HCT116 (cell line): Measurements from ENCODE around the gene ZNF320. TPM values are rescaled to one million over a fixed set of nuclear protein-coding genes. Genes with fewer than 3 reads are reported as not detected.

ENCODE experiments used
- ATAC-seq: fragments of 200-7000 bp; cut with Tn5 transposase; 2 replicates; pipeline ENCODE4 v1.9.1; 2020; ENCODE audit warnings: mild to moderate bottlenecking, moderate library complexity
- BruUV-seq: library from RNA; stranded (reverse); fragments of 400-500 nt; replicated peaks from 2 replicates; lab custom pipeline; 2021; lab: Mats Ljungman, UMichigan
- CTCF ChIA-PET: fragments of 300-600 bp; sonication (Branson Sonifier 250); formaldehyde crosslinking; loops from one replicate; lab custom pipeline; 2021; ENCODE audit warnings: antibody characterized with exemption; lab: Charles Lee
- POLR2A ChIA-PET: fragments of 300-600, 350-600 bp; sonication (Branson Sonifier 250); formaldehyde crosslinking; loops from one replicate; lab custom pipeline; 2021; ENCODE audit warnings: antibody characterized with exemption; lab: Charles Lee
- RAD21 ChIA-PET, 2 experiments: fragments of 300-600 bp; sonication (Branson Sonifier 250); formaldehyde crosslinking; loops; one replicate each; lab custom pipeline; 2023; ENCODE audit warnings: low total read pairs in 2 of 2; ENCODE audit not compliant: uncharacterized antibody in 2 of 2, unreplicated experiment in 2 of 2, low non-redundant PET in 1 of 2; lab: Charles Lee
- DNase-seq: peaks from one replicate; pipeline ENCODE4 v3.0.0-alpha.2; 2010; ENCODE audit warnings: low read depth, low spot score
- H2AFZ ChIP-seq: fragments of 200-600 bp; shearing (Covaris generic), sonication (generic); 2 replicates; pipeline ENCODE4 v1.6.1; 2017; ENCODE audit warnings: low read depth, mixed run types, mixed read lengths, antibody characterized with exemption, low read length; ENCODE audit not compliant: poor library complexity, severe bottlenecking
- H3K27ac ChIP-seq: 2 replicates; pipeline ENCODE4 v1.5.1; 2012; ENCODE audit warnings: low read depth, low read length
- H3K27me3 ChIP-seq: fragments of 200-600 bp; sonication (generic); 2 replicates; pipeline ENCODE4 v1.6.1; 2016; ENCODE audit warnings: mixed run types, low read length, mixed read lengths; ENCODE audit not compliant: insufficient read depth
- H3K36me3 ChIP-seq, 2 experiments: fragments of 200-500 bp in 1 of 2; fragments of 200-600 bp in 1 of 2; sonication (Bioruptor generic) in 1 of 2; sonication (generic) in 1 of 2; 2 replicates each; pipeline versions ENCODE4 v1.5.1 to v1.6.1; 2014 to 2016; ENCODE audit warnings: low read length in 2 of 2, inconsistent platforms in 1 of 2, mixed read lengths in 1 of 2, mixed run types in 1 of 2; ENCODE audit not compliant: insufficient read depth in 2 of 2, control insufficient read depth in 1 of 2
- H3K4me1 ChIP-seq, 2 experiments: fragments of 200-600 bp in 1 of 2; sonication (generic) in 1 of 2; 2 replicates each; pipeline versions ENCODE4 v1.5.1 to v1.6.1; 2012 to 2017; ENCODE audit warnings: low read length in 2 of 2, inconsistent platforms in 1 of 2, mild to moderate bottlenecking in 1 of 2, mixed read lengths in 1 of 2, mixed run types in 1 of 2, moderate library complexity in 1 of 2; ENCODE audit not compliant: insufficient read depth in 2 of 2, control insufficient read depth in 1 of 2
- H3K4me2 ChIP-seq: fragments of 200-600 bp; sonication (generic); 2 replicates; pipeline ENCODE4 v1.6.1; 2017; ENCODE audit warnings: mixed run types, low read length, mixed read lengths
- H3K4me3 ChIP-seq, 2 experiments: fragments of 200-600 bp in 1 of 2; sonication (generic) in 1 of 2; replicated peaks in 1 of 2; 2 replicates each; pipeline ENCODE4 v1.5.1; 2011 to 2016; ENCODE audit warnings: low read length in 2 of 2, control low read depth in 1 of 2, low read depth in 1 of 2, mild to moderate bottlenecking in 1 of 2, mixed read lengths in 1 of 2, mixed run types in 1 of 2
- H3K79me2 ChIP-seq: fragments of 200-600 bp; sonication (generic); 2 replicates; pipeline ENCODE4 v1.6.1; 2017; ENCODE audit warnings: mild to moderate bottlenecking, mixed run types, low read length, moderate library complexity, mixed read lengths; ENCODE audit not compliant: insufficient read depth
- H3K9ac ChIP-seq: fragments of 200-600 bp; sonication (generic); 2 replicates; pipeline ENCODE4 v1.6.1; 2016; ENCODE audit warnings: low read length, mixed read lengths
- H3K9me2 ChIP-seq: fragments of 200-600 bp; sonication (generic), shearing (Covaris generic); 2 replicates; pipeline ENCODE4 v1.6.1; 2017; ENCODE audit warnings: mixed run types, mild to moderate bottlenecking, moderate library complexity; ENCODE audit not compliant: insufficient read depth
- H3K9me3 ChIP-seq, 2 experiments: fragments of 200-500 bp in 1 of 2; fragments of 200-600 bp in 1 of 2; sonication (Bioruptor generic) in 1 of 2; sonication (generic) in 1 of 2; 2 replicates each; pipeline ENCODE4 v1.6.1; 2014 to 2017; ENCODE audit warnings: low read length in 2 of 2, mixed read lengths in 2 of 2, inconsistent platforms in 1 of 2, low read depth in 1 of 2, mild to moderate bottlenecking in 1 of 2, mixed run types in 1 of 2, moderate library complexity in 1 of 2; ENCODE audit not compliant: control insufficient read depth in 1 of 2, insufficient read depth in 1 of 2
- H4K20me1 ChIP-seq: fragments of 200-600 bp; sonication (generic), shearing (Covaris generic); 2 replicates; pipeline ENCODE4 v1.6.1; 2017; ENCODE audit warnings: mixed run types, mild to moderate bottlenecking, moderate library complexity; ENCODE audit not compliant: insufficient read depth
- CEBPB ChIP-seq: IDR thresholded peaks from 2 replicates; pipeline ENCODE4 v1.6.1; 2012; ENCODE audit warnings: low read depth
- ELF1 ChIP-seq: IDR thresholded peaks from 2 replicates; pipeline ENCODE4 v1.6.1; 2012; ENCODE audit warnings: low read depth, borderline replicate concordance
- EZH2 ChIP-seq: fragments of 200-600 bp; sonication (generic); IDR thresholded peaks from 2 replicates; pipeline ENCODE4 v1.6.1; 2017; ENCODE audit warnings: antibody characterized with exemption, mixed run types
- EZH2phosphoT487 ChIP-seq: fragments of 200-600 bp; IDR thresholded peaks from 2 replicates; pipeline ENCODE4 v1.6.1; 2018; ENCODE audit warnings: antibody characterized with exemption, borderline replicate concordance
- FOSL1 ChIP-seq: IDR thresholded peaks from 2 replicates; pipeline ENCODE4 v1.6.1; 2012; ENCODE audit warnings: low read depth
- JUND ChIP-seq: IDR thresholded peaks from 2 replicates; pipeline ENCODE4 v1.6.1; 2012
- POLR2A ChIP-seq: IDR thresholded peaks from 2 replicates; pipeline ENCODE4 v1.7.0; 2011; ENCODE audit warnings: borderline replicate concordance; ENCODE audit not compliant: insufficient read depth, insufficient read length; ENCODE audit errors: extremely low read depth
- POLR2AphosphoS5 ChIP-seq: IDR thresholded peaks from 2 replicates; pipeline ENCODE4 v1.6.1; 2011; ENCODE audit warnings: mild to moderate bottlenecking, low read depth, low read length, moderate library complexity
- SIN3A ChIP-seq: IDR thresholded peaks from 2 replicates; pipeline ENCODE4 v1.6.1; 2012; ENCODE audit warnings: low read depth
- SRF ChIP-seq: IDR thresholded peaks from 2 replicates; pipeline ENCODE4 v1.6.1; 2012; ENCODE audit warnings: low read depth
- TCF7L2 ChIP-seq: IDR thresholded peaks from 2 replicates; pipeline ENCODE4 v1.7.0; 2011; ENCODE audit warnings: borderline replicate concordance, inconsistent platforms; ENCODE audit not compliant: insufficient read depth, insufficient read length; ENCODE audit errors: extremely low read depth
- YY1 ChIP-seq: IDR thresholded peaks from 2 replicates; pipeline ENCODE4 v1.6.1; 2011; ENCODE audit warnings: low read length, low read depth, moderate library complexity, mild to moderate bottlenecking; ENCODE audit not compliant: insufficient replicate concordance; ENCODE audit errors: extremely low read depth
- ZNF274 ChIP-seq: fragments of 200-500 bp; sonication (Bioruptor generic); IDR thresholded peaks from 2 replicates; pipeline ENCODE4 v1.6.1; 2014; ENCODE audit warnings: mild to moderate bottlenecking, low read depth, low read length, inconsistent platforms
- intact Hi-C: fragments of 100-400 bp; cut with micrococcal nuclease; formaldehyde crosslinking; loops from 2 replicates; pipeline ENCODE4 v1.10.0; 2022
- total RNA-seq: library from RNA; stranded (reverse); gene quantifications from one replicate; pipeline ENCODE4 v1.2.1, GENCODE V29; 2021; ENCODE audit not compliant: unreplicated experiment
- TF ChIP-seq, protein P1 (sequence below): IDR thresholded peaks from 2 replicates; pipeline ENCODE4 v1.6.1; 2011; ENCODE audit warnings: mild to moderate bottlenecking, low read length, moderate library complexity; ENCODE audit not compliant: insufficient replicate concordance; ENCODE audit errors: extremely low read depth
- TF ChIP-seq, protein P2 (sequence below), 3 experiments: fragments of 200-600 bp in 1 of 3; sonication (generic) in 1 of 3; IDR thresholded peaks in 2 of 3; conservative IDR thresholded peaks in 1 of 3; 2 replicates each; pipeline ENCODE4 v1.5.1; 2012 to 2017; ENCODE audit warnings: low read depth in 2 of 3, low read length in 2 of 3, antibody characterized with exemption in 1 of 3, borderline replicate concordance in 1 of 3, control low read depth in 1 of 3, mild to moderate bottlenecking in 1 of 3, mixed read lengths in 1 of 3, mixed run types in 1 of 3, moderate library complexity in 1 of 3; ENCODE audit not compliant: insufficient read depth in 1 of 3
- TF ChIP-seq, protein P3 (sequence below): IDR thresholded peaks from 2 replicates; pipeline ENCODE4 v1.6.1; 2012; ENCODE audit warnings: low read depth
- TF ChIP-seq, protein P4 (sequence below): IDR thresholded peaks from 2 replicates; pipeline ENCODE4 v1.6.1; 2012

ZNF320 gene
- total RNA-seq, 1 experiment from 2014 or later: 9.2 TPM

DNA sequence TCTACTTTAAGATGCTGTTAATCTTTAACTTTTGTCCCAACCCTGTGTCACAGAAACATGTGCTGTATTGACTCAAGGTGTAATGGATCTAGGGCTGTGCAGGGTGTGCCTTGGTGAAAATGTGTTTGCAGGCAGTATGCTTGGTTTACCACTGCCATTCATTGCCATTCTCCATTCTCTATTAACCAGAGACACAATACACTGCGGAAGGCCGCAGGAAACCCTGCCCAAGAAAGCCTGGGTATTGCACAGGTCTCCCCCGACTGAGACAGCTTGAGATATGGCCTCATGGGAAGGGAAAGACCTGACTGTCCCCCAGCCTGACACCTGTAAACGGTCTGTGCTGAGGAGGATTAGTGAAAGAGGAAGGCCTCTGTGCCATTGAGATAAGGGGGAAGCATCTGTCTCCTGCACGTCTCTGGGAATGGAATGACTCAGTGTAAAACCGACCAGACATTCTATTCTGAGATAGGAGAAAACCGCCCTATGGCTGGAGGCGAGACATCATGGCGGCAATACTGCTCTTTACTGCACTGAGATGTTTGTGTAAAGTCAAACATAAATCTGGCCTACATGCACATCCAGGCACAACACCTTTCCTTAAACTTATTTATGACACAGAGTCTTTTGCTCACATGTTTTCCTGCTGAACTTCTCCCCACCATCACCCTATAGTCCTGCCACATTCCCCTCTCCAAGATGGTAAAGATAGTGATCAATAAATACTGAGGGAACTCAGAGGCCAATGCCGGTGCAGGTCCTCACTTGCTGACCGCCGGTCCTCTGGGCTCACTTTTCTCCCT is 38.9 kb upstream of the ZNF320 start:
- no TSS peak for BruUV-seq
- Histone ChIP-seq H3K4me3 (no peak overlapping the region), H3K4me2 (no peak overlapping the region), H3K4me1 (peaks cover 0 to under 1% of the 10 kb centered on the region in 2 experiments; a peak in 1 of 4 replicates), H4K20me1 (no peaks in the 10 kb centered on the region), H3K9ac (no peak overlapping the region), H3K27ac (no peak overlapping the region), H3K79me2 (peaks cover 23% of the 10 kb centered on the region), H3K9me2 (no peaks in the 10 kb centered on the region), H2AFZ (no peak overlapping the region), H3K36me3 (peaks cover 0 to 3% of the 10 kb centered on the region in 2 experiments; a peak in 1 of 4 replicates), H3K27me3 (no peaks in the 10 kb centered on the region), H3K9me3 (peaks cover 0 to 18% of the 10 kb centered on the region in 2 experiments; a peak in 2 of 4 replicates)
- intact Hi-C loops: no loop called here
- no peak for DNase-seq
- ChIA-PET RAD21 (no interaction called here), POLR2A (no interaction called here), CTCF (no interaction called here)
- no peak for ATAC-seq
- TF ChIP-seq FOSL1: no peak
- TF ChIP-seq EZH2phosphoT487: no peak
- no peak for TF ChIP-seq CEBPB
- TF ChIP-seq ELF1: no peak
- TF ChIP-seq ZNF274: no peak
- TF ChIP-seq, protein P1, sequence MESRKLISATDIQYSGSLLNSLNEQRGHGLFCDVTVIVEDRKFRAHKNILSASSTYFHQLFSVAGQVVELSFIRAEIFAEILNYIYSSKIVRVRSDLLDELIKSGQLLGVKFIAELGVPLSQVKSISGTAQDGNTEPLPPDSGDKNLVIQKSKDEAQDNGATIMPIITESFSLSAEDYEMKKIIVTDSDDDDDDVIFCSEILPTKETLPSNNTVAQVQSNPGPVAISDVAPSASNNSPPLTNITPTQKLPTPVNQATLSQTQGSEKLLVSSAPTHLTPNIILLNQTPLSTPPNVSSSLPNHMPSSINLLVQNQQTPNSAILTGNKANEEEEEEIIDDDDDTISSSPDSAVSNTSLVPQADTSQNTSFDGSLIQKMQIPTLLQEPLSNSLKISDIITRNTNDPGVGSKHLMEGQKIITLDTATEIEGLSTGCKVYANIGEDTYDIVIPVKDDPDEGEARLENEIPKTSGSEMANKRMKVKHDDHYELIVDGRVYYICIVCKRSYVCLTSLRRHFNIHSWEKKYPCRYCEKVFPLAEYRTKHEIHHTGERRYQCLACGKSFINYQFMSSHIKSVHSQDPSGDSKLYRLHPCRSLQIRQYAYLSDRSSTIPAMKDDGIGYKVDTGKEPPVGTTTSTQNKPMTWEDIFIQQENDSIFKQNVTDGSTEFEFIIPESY: no peak
- TF ChIP-seq POLR2A: no peak
- TF ChIP-seq, protein P2, sequence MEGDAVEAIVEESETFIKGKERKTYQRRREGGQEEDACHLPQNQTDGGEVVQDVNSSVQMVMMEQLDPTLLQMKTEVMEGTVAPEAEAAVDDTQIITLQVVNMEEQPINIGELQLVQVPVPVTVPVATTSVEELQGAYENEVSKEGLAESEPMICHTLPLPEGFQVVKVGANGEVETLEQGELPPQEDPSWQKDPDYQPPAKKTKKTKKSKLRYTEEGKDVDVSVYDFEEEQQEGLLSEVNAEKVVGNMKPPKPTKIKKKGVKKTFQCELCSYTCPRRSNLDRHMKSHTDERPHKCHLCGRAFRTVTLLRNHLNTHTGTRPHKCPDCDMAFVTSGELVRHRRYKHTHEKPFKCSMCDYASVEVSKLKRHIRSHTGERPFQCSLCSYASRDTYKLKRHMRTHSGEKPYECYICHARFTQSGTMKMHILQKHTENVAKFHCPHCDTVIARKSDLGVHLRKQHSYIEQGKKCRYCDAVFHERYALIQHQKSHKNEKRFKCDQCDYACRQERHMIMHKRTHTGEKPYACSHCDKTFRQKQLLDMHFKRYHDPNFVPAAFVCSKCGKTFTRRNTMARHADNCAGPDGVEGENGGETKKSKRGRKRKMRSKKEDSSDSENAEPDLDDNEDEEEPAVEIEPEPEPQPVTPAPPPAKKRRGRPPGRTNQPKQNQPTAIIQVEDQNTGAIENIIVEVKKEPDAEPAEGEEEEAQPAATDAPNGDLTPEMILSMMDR (IDR thresholded peaks at IDR 0.05 in 2 of 3, conservative IDR thresholded peaks at IDR 0.05 in 1 of 3; ENCODE audit: borderline replicate concordance in 1 of 3, insufficient read depth in 1 of 3, low read depth in 2 of 3, low read length in 2 of 3): no peak
- no peak for TF ChIP-seq TCF7L2
- no peak for TF ChIP-seq POLR2AphosphoS5
- TF ChIP-seq SRF: no peak
- TF ChIP-seq EZH2: no peak
- TF ChIP-seq YY1: no peak
- TF ChIP-seq, protein P3, sequence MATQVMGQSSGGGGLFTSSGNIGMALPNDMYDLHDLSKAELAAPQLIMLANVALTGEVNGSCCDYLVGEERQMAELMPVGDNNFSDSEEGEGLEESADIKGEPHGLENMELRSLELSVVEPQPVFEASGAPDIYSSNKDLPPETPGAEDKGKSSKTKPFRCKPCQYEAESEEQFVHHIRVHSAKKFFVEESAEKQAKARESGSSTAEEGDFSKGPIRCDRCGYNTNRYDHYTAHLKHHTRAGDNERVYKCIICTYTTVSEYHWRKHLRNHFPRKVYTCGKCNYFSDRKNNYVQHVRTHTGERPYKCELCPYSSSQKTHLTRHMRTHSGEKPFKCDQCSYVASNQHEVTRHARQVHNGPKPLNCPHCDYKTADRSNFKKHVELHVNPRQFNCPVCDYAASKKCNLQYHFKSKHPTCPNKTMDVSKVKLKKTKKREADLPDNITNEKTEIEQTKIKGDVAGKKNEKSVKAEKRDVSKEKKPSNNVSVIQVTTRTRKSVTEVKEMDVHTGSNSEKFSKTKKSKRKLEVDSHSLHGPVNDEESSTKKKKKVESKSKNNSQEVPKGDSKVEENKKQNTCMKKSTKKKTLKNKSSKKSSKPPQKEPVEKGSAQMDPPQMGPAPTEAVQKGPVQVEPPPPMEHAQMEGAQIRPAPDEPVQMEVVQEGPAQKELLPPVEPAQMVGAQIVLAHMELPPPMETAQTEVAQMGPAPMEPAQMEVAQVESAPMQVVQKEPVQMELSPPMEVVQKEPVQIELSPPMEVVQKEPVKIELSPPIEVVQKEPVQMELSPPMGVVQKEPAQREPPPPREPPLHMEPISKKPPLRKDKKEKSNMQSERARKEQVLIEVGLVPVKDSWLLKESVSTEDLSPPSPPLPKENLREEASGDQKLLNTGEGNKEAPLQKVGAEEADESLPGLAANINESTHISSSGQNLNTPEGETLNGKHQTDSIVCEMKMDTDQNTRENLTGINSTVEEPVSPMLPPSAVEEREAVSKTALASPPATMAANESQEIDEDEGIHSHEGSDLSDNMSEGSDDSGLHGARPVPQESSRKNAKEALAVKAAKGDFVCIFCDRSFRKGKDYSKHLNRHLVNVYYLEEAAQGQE: no peak
- TF ChIP-seq JUND: no peak
- TF ChIP-seq, protein P4, sequence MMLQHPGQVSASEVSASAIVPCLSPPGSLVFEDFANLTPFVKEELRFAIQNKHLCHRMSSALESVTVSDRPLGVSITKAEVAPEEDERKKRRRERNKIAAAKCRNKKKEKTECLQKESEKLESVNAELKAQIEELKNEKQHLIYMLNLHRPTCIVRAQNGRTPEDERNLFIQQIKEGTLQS: no peak
- TF ChIP-seq SIN3A: no peak
